Measurements from ENCODE around the gene NDUFS2. TPM values are rescaled to one million over a fixed set of nuclear protein-coding genes. Genes with fewer than 3 reads are reported as not detected.
"Not testable (repeated sequence)": the region's sequence is repeated elsewhere in the genome, so short reads cannot be mapped to it uniquely, and the experiment has no call there.

NDUFS2 gene
- polyA plus RNA-seq, 1 donor from 2014 or later = 71.3 TPM

DNA sequence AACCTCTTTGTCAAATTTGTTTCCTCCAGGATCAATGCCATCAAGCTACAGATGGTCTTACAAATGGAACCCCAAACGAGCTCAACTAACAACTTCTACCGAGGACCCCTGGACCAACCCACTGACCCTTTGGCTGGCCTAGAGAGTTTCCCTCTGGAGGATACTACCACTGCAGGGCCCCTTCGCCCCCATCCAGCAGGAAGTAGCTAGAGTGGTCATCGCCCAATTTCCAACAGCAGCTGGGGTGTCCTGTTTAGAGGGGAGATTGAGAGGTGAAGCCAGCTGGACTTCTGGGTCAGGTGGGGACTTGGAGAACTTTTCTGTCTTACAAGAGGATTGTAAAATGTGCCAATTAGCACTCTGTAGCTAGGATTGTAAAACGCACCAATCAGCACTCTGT, 54.9 kb downstream of the NDUFS2 start:
- Mint-ChIP-seq H3K27me3 (peaks cover 56% of the 10 kb centered on the region), H3K4me1 (peaks cover 15 to 22% (median 19%) of the 10 kb centered on the region in 3 donors), H3K27ac (peak overlapping the region in 1 of 3 donors; percentile 18), H3K9me3 (peaks cover 8 to 24% (median 8%) of the 10 kb centered on the region in 3 donors)
- not testable (repeated sequence) for H3K36me3 Mint-ChIP-seq, H3K4me3 Mint-ChIP-seq

- Mint-ChIP-seq H3K27me3 (peaks cover 60% of the 10 kb centered on the region), H3K27ac (peak within 1 kb of the TSS in 1 of 3 donors; percentile 35), H3K4me1 (peaks cover 15 to 22% (median 19%) of the 10 kb centered on the region in 3 donors), H3K9me3 (peaks cover 8 to 24% (median 8%) of the 10 kb centered on the region in 3 donors), H3K4me3 (peak within 1 kb of the TSS; percentile 60 to 87 (median 68)), H3K36me3 (peaks cover 2% of the 10 kb centered on the region)
These were observed 56.5 kb downstream of the NDUFS2 start, which contains the start of gene PCP4L1 for GRCh38 chr1:161258439-161259344. Gene PCP4L1, plus strand, starts transcription at chr1:161258745. Its CDS starts 230 bp downstream, at chr1:161258975.

- Mint-ChIP-seq H3K36me3 (peaks cover 2% of the 10 kb centered on the region), H3K27ac (peak overlapping the region in 1 of 3 donors; percentile 35), H3K9me3 (peaks cover 8 to 24% (median 8%) of the 10 kb centered on the region in 3 donors), H3K4me3 (peak overlapping the region; percentile 21 to 75 (median 64)), H3K27me3 (peaks cover 60% of the 10 kb centered on the region), H3K4me1 (peaks cover 15 to 22% (median 19%) of the 10 kb centered on the region in 3 donors)
These were observed 57.2 kb downstream of the NDUFS2 start for GRCh38 chr1:161259345-161259702.

GRCh38 chr1:161259765-161260164, 57.6 kb downstream of the NDUFS2 start:
- Mint-ChIP-seq H3K4me3 (peak overlapping the region in 2 of 4 donors; percentile 44 to 60), H3K36me3 (peaks cover 2% of the 10 kb centered on the region), H3K4me1 (peaks cover 15 to 22% (median 19%) of the 10 kb centered on the region in 3 donors), H3K9me3 (peaks cover 8 to 24% (median 8%) of the 10 kb centered on the region in 3 donors), H3K27me3 (peaks cover 62% of the 10 kb centered on the region), H3K27ac (peak overlapping the region in 1 of 3 donors; percentile 35)

DNA sequence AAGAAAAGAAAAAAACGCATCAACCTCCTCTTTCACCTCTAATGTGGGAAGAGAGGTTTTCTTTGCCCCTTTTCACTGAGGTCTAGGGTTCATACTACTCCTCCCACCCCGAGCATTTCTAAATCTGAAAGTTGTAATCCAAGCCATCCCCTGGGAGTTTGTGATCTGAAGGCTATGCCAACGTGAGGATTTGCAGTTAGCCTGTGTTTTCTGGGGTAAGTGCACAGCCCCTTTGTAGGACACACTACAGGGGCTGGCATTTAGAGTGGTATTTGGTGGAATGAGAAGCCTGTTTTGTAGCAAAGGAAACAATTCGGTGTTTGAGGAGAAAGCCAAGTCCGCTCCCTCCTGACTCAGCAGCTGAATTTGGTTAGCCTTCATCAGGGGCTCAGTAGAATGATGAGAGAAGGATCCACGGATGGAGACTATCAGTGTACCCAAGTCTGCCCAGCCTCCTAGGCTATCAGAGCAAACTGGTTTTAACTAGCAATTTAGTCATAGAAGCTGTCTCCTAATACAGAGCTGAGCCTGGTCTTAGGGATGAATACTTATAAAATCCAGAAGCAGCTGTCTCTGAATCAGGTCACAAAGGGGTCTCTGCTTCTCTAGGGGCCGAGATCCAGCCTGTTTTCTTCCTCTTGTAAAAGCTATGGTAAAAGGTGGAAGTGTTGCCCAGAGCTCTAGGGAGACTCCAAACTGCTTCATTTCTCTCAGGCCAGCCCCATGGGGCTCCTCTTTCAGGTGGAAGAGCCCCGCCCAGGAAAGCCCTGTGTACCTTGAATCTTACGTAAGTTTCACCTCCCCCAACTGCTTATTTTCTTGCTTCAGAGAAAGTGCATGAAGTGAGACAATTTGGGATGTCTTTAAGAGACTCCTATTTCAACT, 58.5 kb downstream of the NDUFS2 start:
- Mint-ChIP-seq H3K27me3 (peaks cover 64% of the 10 kb centered on the region), H3K9me3 (peaks cover 8 to 21% (median 8%) of the 10 kb centered on the region in 3 donors), H3K36me3 (no peaks in the 10 kb centered on the region), H3K4me1 (peaks cover 15 to 22% (median 19%) of the 10 kb centered on the region in 3 donors), H3K4me3 (peak overlapping the region in 2 of 4 donors; percentile 47 to 54), H3K27ac (no peak overlapping the region)

- Mint-ChIP-seq H3K27me3 (peaks cover 58% of the 10 kb centered on the region), H3K4me3 (peak overlapping the region in 2 of 4 donors; percentile 47 to 49), H3K27ac (no peak overlapping the region), H3K4me1 (peaks cover 15 to 23% (median 19%) of the 10 kb centered on the region in 3 donors), H3K36me3 (no peaks in the 10 kb centered on the region), H3K9me3 (peaks cover 6 to 12% (median 8%) of the 10 kb centered on the region in 3 donors)
These were observed 59.4 kb downstream of the NDUFS2 start for GRCh38 chr1:161261261-161262235.

Other genes with a start within 250 kb of the NDUFS2 start
- gene ITLN2, start 247.6 kb upstream of the NDUFS2 start, polyA plus RNA-seq = not detected
- gene F11R, start 181.2 kb upstream of the NDUFS2 start, polyA plus RNA-seq = 4.8 TPM
- gene TSTD1, start 163.4 kb upstream of the NDUFS2 start, polyA plus RNA-seq = 349 TPM
- gene USF1, start 156.4 kb upstream of the NDUFS2 start, polyA plus RNA-seq = 13.5 TPM
- 138 TPM for gene ARHGAP30, start 132.5 kb upstream of the NDUFS2 start, polyA plus RNA-seq
- not detected for gene NECTIN4, start 112.8 kb upstream of the NDUFS2 start, polyA plus RNA-seq
- 5.0 TPM for gene KLHDC9, start 104.0 kb upstream of the NDUFS2 start, polyA plus RNA-seq
- gene PFDN2, start 84.3 kb upstream of the NDUFS2 start, polyA plus RNA-seq = 95.2 TPM
- 19.7 TPM for gene NIT1, start 84.3 kb upstream of the NDUFS2 start, polyA plus RNA-seq
- 39.1 TPM for gene DEDD, start 69.7 kb upstream of the NDUFS2 start, polyA plus RNA-seq
- 122 TPM for gene UFC1, start 48.4 kb upstream of the NDUFS2 start, polyA plus RNA-seq
- gene USP21, start 42.9 kb upstream of the NDUFS2 start, polyA plus RNA-seq = 30.1 TPM
- gene PPOX, start 35.9 kb upstream of the NDUFS2 start, polyA plus RNA-seq = 13.4 TPM
- gene B4GALT3, start 24.9 kb upstream of the NDUFS2 start, polyA plus RNA-seq = 44.2 TPM
- gene ADAMTS4, start 3.3 kb upstream of the NDUFS2 start, polyA plus RNA-seq = not detected
- gene FCER1G, start 12.9 kb downstream of the NDUFS2 start, polyA plus RNA-seq = 6.6 TPM
- gene APOA2, start 21.3 kb downstream of the NDUFS2 start, polyA plus RNA-seq = not detected
- 3.8 TPM for gene TOMM40L, start 23.7 kb downstream of the NDUFS2 start, polyA plus RNA-seq
- gene NR1I3, start 35.8 kb downstream of the NDUFS2 start, polyA plus RNA-seq = not detected
- not detected for gene PCP4L1, start 56.4 kb downstream of the NDUFS2 start, polyA plus RNA-seq
- not detected for gene MPZ, start 107.6 kb downstream of the NDUFS2 start, polyA plus RNA-seq
- 173 TPM for gene SDHC, start 112.0 kb downstream of the NDUFS2 start, polyA plus RNA-seq
- gene CFAP126, start 165.5 kb downstream of the NDUFS2 start, polyA plus RNA-seq = not detected